ENCODE data around the gene RAB33A. TPM values are rescaled to one million over a fixed set of nuclear protein-coding genes. Genes with fewer than 3 reads are reported as not detected.

RAB33A gene
- total and polyA plus RNA-seq, 9 of the 15 experiments (the other 6 are each of a cell fraction or from before 2014, with no cell fraction given), result 0.04 to 0.20 (median 0.06) TPM; not detected in 4

DNA sequence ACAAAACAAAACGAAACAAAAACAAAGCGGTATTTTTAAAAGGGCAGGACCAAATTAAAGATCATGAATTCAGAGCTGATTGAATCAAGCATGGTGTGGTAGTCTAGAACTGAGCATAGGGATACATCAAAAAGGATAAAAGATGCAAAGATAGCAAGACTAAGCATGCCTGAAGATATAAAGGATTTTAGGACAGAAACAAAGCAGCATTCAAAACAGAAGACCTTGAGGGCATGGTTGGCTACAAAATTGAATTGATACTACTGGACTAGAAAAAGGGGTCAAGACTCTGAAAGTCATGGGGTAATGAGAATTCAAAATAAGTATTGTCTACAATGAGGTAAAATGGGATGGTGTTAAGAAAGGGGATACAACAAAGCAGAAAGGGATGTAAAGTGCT is 41.6 kb downstream of the RAB33A start:
- H3K9me1 ChIP-seq (ENCODE audit: control insufficient read depth, insufficient read depth, low read length), result no peaks in the 10 kb centered on the region
- H3K79me2 ChIP-seq (ENCODE audit: control insufficient read depth, insufficient read depth, low read length), result no peaks in the 10 kb centered on the region
- intact Hi-C loops (cut with micrococcal nuclease) (no loop called here), in situ Hi-C loops (cut with MboI) (no loop called here)
- H3K4me1 ChIP-seq (replicated peaks in 1 of 2; ENCODE audit: control insufficient read depth in 2 of 2, insufficient read depth in 2 of 2, low read length in 2 of 2), result no peaks in the 10 kb centered on the region
- no peak overlapping the region for H2AFZ ChIP-seq (ENCODE audit: low read depth, low read length)
- ATAC-seq, result no peak
- H3K27me3 ChIP-seq (ENCODE audit: control insufficient read depth in 2 of 2, insufficient read depth in 2 of 2, low read length in 2 of 2), result no peaks in the 10 kb centered on the region
- no peaks in the 10 kb centered on the region for H4K20me1 ChIP-seq (replicated peaks; ENCODE audit: control insufficient read depth, insufficient read depth, low read length)
- DNase-seq (ENCODE audit: extremely low read depth in 1 of 4, low spot score in 3 of 4), result no peak
- no peak overlapping the region for H3K4me3 ChIP-seq
- no peaks in the 10 kb centered on the region for H3K9me3 ChIP-seq (replicated peaks; ENCODE audit: control insufficient read depth, insufficient read depth, low read depth, low read length)
- H3K9ac ChIP-seq (ENCODE audit: insufficient read depth in 1 of 2, low read depth in 2 of 2, low read length in 2 of 2), result no peak overlapping the region
- CTCF ChIA-PET (ENCODE audit: low intra/inter-chr PET ratio), result interaction anchor here (0.6 kb wide), 1 partner anchor 705 kb away, joined by 3 read pairs; no protein-coding TSS in a partner anchor
- no peak for FAIRE-seq
- no peak overlapping the region for H3K27ac ChIP-seq (ENCODE audit: extremely low read depth, low read depth, low read length)
- WGBS (ENCODE audit: insufficient coverage, low coverage, missing lambda C conversion rate), result 59% methylated on average over 2 of the region's 2 CpGs
- no TSS peak for BruUV-seq (replicated peaks)
- TF ChIP-seq ZC3H8 (IDR thresholded peaks at IDR 0.05) (no peak), PRPF4 (IDR thresholded peaks at IDR 0.05; ENCODE audit: insufficient read depth, low read depth, low read length, poor library complexity, severe bottlenecking) (no peak), MYBL2 (IDR thresholded peaks at IDR 0.05; ENCODE audit: low read depth) (no peak), MYBL2 (CRISPR knock-in tag; IDR thresholded peaks at IDR 0.05; ENCODE audit: borderline replicate concordance) (no peak), NR2C1 (IDR thresholded peaks at IDR 0.05) (no peak), NR2C1 (tag; IDR thresholded peaks at IDR 0.05) (no peak)
- TF ChIP-seq, protein P1, sequence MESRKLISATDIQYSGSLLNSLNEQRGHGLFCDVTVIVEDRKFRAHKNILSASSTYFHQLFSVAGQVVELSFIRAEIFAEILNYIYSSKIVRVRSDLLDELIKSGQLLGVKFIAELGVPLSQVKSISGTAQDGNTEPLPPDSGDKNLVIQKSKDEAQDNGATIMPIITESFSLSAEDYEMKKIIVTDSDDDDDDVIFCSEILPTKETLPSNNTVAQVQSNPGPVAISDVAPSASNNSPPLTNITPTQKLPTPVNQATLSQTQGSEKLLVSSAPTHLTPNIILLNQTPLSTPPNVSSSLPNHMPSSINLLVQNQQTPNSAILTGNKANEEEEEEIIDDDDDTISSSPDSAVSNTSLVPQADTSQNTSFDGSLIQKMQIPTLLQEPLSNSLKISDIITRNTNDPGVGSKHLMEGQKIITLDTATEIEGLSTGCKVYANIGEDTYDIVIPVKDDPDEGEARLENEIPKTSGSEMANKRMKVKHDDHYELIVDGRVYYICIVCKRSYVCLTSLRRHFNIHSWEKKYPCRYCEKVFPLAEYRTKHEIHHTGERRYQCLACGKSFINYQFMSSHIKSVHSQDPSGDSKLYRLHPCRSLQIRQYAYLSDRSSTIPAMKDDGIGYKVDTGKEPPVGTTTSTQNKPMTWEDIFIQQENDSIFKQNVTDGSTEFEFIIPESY (CRISPR knock-in tag; IDR thresholded peaks at IDR 0.05), result no peak
- H3K4me2 ChIP-seq (ENCODE audit: insufficient read depth, low read length), result no peak overlapping the region
- POLR2A ChIA-PET, result no interaction called here
- peaks cover 38% of the 10 kb centered on the region; the same call in 2 of the 3 replicates for H3K36me3 ChIP-seq (ENCODE audit: control insufficient read depth, insufficient read depth, low read length)

All from K562 (cell line).